ENCODE data around the gene TGFBRAP1.

Gene TGFBRAP1

DNA sequence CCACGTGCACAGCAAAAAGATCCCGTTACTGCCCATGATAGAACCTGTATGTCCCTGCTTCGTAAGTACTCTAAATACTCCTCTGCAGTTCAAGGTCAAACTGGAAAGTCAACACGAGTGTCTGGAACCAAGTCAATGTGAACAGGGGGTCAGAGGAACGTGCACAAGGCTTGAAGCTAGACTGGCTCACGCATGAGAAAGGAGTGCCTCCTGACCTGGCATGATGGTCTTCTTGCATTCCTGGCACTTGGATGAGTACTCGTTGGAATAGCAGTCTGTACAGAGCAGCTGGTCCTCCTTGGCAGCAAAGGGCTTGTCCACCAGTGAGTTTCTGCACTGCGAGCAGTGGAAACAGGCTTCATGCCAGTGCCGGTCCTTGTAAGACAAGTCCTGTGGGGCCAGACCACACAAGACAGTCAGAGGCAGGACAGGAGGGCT lies 43.8 kb upstream of the TGFBRAP1 start:
- Histone ChIP-seq H2BK120ac (ENCODE audit: low read depth, low read length) (no peak overlapping the region), H3K14ac (ENCODE audit: low read length in 2 of 2) (peak overlapping the region in 1 of 2 experiments; percentile 1), H3K18ac (ENCODE audit: low read depth in 1 of 2, low read length in 2 of 2) (peak overlapping the region; percentile 0 to 57), H2BK15ac (ENCODE audit: low read depth, poor library complexity, severe bottlenecking) (no peak overlapping the region), H2BK5ac (ENCODE audit: low read depth, low read length, poor library complexity, severe bottlenecking) (no peak overlapping the region), H4K91ac (ENCODE audit: low read length) (peak overlapping the region; percentile 5), H3K27ac (ENCODE audit: low read length, poor library complexity, severe bottlenecking) (peak overlapping the region; percentile 83), H3K23ac (ENCODE audit: low read length in 2 of 2) (no peak overlapping the region), H2AK5ac (ENCODE audit: low read length, severe bottlenecking) (no peak overlapping the region), H2BK12ac (ENCODE audit: low read length in 2 of 2) (no peak overlapping the region), H3K36me3 (ENCODE audit: control insufficient read depth in 1 of 2, insufficient read depth in 2 of 2, low read depth in 1 of 2, low read length in 2 of 2) (peaks cover 62 to 89% of the 10 kb centered on the region in 2 experiments), H2AFZ (ENCODE audit: low read depth, low read length) (no peak overlapping the region), H3K9ac (ENCODE audit: low read length) (no peak overlapping the region), H3K4me3 (ENCODE audit: insufficient read depth in 1 of 2, low read depth in 1 of 2, low read length in 2 of 2) (no peak overlapping the region), H3K4me1 (ENCODE audit: control insufficient read depth, insufficient read depth, low read depth, low read length) (peaks cover 39% of the 10 kb centered on the region), H3K9me3 (ENCODE audit: control insufficient read depth, low read length) (no peaks in the 10 kb centered on the region), H4K8ac (ENCODE audit: low read length) (peak overlapping the region; percentile 74), H3K27me3 (ENCODE audit: control insufficient read depth in 1 of 2, insufficient read depth in 1 of 2, low read length in 2 of 2) (no peaks in the 10 kb centered on the region), H3K4ac (ENCODE audit: low read depth in 1 of 2, low read length in 2 of 2) (peak overlapping the region in 1 of 2 experiments; percentile 5), H3K79me1 (replicated peaks; ENCODE audit: low read length, poor library complexity, severe bottlenecking) (peaks cover 2% of the 10 kb centered on the region), H3K4me2 (ENCODE audit: low read length, poor library complexity, severe bottlenecking) (no peak overlapping the region)
- DNase-seq: no peak
- WGBS: 93% methylated on average over 9 of the region's 9 CpGs

DNA sequence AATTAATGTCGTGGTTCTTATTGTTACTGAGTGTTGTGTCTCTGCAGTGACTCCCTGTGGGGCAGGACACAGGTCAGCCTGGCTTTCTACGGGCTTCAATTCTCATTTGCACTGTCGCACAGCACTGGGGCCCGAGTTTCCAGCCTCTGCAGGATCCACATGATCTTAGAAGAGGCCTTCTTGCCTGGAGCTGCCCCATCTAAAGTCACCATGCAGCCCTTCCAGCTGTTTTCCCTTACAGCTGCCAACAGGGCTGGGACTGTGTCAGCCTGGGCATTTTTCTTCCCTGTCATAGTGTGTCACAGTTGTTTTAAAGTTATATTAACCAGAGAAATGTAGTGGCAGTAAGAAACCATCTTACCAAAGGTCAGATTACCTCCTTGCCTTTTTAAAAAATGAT lies 42.3 kb upstream of the TGFBRAP1 start:
- peaks cover 63 to 92% of the 10 kb centered on the region in 2 experiments for H3K36me3 ChIP-seq (ENCODE audit: control insufficient read depth in 1 of 2, insufficient read depth in 2 of 2, low read depth in 1 of 2, low read length in 2 of 2)

DNA sequence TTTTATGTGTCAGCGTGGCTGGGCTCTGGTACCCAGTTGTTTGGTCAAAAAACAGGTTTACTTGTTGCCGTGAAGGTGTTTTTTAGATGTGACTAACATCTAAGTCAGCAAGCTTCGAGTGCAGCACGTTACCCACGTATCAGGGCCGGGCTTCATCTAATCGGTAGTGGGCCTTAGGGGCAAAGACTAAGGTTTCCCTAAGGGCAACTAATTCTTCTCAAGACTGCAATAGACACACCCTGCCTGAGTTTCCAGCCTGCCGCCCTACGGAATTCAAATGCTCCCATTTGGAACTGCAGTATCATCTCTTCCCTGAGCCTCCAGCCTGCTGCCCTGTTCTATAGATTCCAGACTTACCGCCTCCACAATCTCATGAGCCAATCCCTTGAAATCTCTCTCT lies 41.6 kb upstream of the TGFBRAP1 start:
- Histone ChIP-seq H2BK15ac (ENCODE audit: low read depth, poor library complexity, severe bottlenecking) (no peak overlapping the region), H2BK120ac (ENCODE audit: low read depth, low read length) (no peak overlapping the region), H2BK12ac (ENCODE audit: low read length in 2 of 2) (no peak overlapping the region), H3K27ac (ENCODE audit: low read length, poor library complexity, severe bottlenecking) (peak overlapping the region; percentile 58), H3K79me1 (replicated peaks; ENCODE audit: low read length, poor library complexity, severe bottlenecking) (peaks cover 2% of the 10 kb centered on the region), H3K23ac (ENCODE audit: low read length in 2 of 2) (no peak overlapping the region), H3K4me2 (ENCODE audit: low read length, poor library complexity, severe bottlenecking) (no peak overlapping the region), H3K9me3 (ENCODE audit: control insufficient read depth, low read length) (no peaks in the 10 kb centered on the region), H2BK5ac (ENCODE audit: low read depth, low read length, poor library complexity, severe bottlenecking) (no peak overlapping the region), H3K4ac (ENCODE audit: low read depth in 1 of 2, low read length in 2 of 2) (no peak overlapping the region), H4K8ac (ENCODE audit: low read length) (no peak overlapping the region), H3K14ac (ENCODE audit: low read length in 2 of 2) (no peak overlapping the region), H3K4me1 (ENCODE audit: control insufficient read depth, insufficient read depth, low read depth, low read length) (peaks cover 31% of the 10 kb centered on the region), H3K18ac (ENCODE audit: low read depth in 1 of 2, low read length in 2 of 2) (peak overlapping the region in 1 of 2 experiments; percentile 16), H4K91ac (ENCODE audit: low read length) (no peak overlapping the region), H3K4me3 (ENCODE audit: insufficient read depth in 1 of 2, low read depth in 1 of 2, low read length in 2 of 2) (no peak overlapping the region), H2AFZ (ENCODE audit: low read depth, low read length) (no peak overlapping the region), H3K36me3 (ENCODE audit: control insufficient read depth in 1 of 2, insufficient read depth in 2 of 2, low read depth in 1 of 2, low read length in 2 of 2) (peaks cover 66 to 92% of the 10 kb centered on the region in 2 experiments), H2AK5ac (ENCODE audit: low read length, severe bottlenecking) (peak overlapping the region; percentile 21), H3K9ac (ENCODE audit: low read length) (no peak overlapping the region), H3K27me3 (ENCODE audit: control insufficient read depth in 1 of 2, insufficient read depth in 1 of 2, low read length in 2 of 2) (no peaks in the 10 kb centered on the region)
- 97% methylated on average over 9 of the region's 10 CpGs for WGBS
- DNase-seq: no peak

More for the DNA sequence above, 42.3 kb upstream of the TGFBRAP1 start:
- Histone ChIP-seq H3K18ac (ENCODE audit: low read depth in 1 of 2, low read length in 2 of 2) (peak overlapping the region; percentile 11 to 29), H4K91ac (ENCODE audit: low read length) (no peak overlapping the region), H4K8ac (ENCODE audit: low read length) (no peak overlapping the region), H2BK120ac (ENCODE audit: low read depth, low read length) (no peak overlapping the region), H2AK5ac (ENCODE audit: low read length, severe bottlenecking) (peak overlapping the region; percentile 29), H3K27ac (ENCODE audit: low read length, poor library complexity, severe bottlenecking) (peak overlapping the region; percentile 58), H3K4ac (ENCODE audit: low read depth in 1 of 2, low read length in 2 of 2) (no peak overlapping the region), H3K4me2 (ENCODE audit: low read length, poor library complexity, severe bottlenecking) (no peak overlapping the region), H3K4me1 (ENCODE audit: control insufficient read depth, insufficient read depth, low read depth, low read length) (peaks cover 31% of the 10 kb centered on the region), H2AFZ (ENCODE audit: low read depth, low read length) (no peak overlapping the region), H2BK12ac (ENCODE audit: low read length in 2 of 2) (no peak overlapping the region), H3K23ac (ENCODE audit: low read length in 2 of 2) (no peak overlapping the region), H3K27me3 (ENCODE audit: control insufficient read depth in 1 of 2, insufficient read depth in 1 of 2, low read length in 2 of 2) (no peaks in the 10 kb centered on the region), H3K9ac (ENCODE audit: low read length) (no peak overlapping the region), H2BK5ac (ENCODE audit: low read depth, low read length, poor library complexity, severe bottlenecking) (no peak overlapping the region), H3K9me3 (ENCODE audit: control insufficient read depth, low read length) (no peaks in the 10 kb centered on the region), H3K4me3 (ENCODE audit: insufficient read depth in 1 of 2, low read depth in 1 of 2, low read length in 2 of 2) (no peak overlapping the region), H3K14ac (ENCODE audit: low read length in 2 of 2) (no peak overlapping the region), H2BK15ac (ENCODE audit: low read depth, poor library complexity, severe bottlenecking) (no peak overlapping the region), H3K79me1 (replicated peaks; ENCODE audit: low read length, poor library complexity, severe bottlenecking) (peaks cover 2% of the 10 kb centered on the region)
- no peak for DNase-seq
- WGBS: 97% methylated on average over 4 of the region's 4 CpGs

DNA sequence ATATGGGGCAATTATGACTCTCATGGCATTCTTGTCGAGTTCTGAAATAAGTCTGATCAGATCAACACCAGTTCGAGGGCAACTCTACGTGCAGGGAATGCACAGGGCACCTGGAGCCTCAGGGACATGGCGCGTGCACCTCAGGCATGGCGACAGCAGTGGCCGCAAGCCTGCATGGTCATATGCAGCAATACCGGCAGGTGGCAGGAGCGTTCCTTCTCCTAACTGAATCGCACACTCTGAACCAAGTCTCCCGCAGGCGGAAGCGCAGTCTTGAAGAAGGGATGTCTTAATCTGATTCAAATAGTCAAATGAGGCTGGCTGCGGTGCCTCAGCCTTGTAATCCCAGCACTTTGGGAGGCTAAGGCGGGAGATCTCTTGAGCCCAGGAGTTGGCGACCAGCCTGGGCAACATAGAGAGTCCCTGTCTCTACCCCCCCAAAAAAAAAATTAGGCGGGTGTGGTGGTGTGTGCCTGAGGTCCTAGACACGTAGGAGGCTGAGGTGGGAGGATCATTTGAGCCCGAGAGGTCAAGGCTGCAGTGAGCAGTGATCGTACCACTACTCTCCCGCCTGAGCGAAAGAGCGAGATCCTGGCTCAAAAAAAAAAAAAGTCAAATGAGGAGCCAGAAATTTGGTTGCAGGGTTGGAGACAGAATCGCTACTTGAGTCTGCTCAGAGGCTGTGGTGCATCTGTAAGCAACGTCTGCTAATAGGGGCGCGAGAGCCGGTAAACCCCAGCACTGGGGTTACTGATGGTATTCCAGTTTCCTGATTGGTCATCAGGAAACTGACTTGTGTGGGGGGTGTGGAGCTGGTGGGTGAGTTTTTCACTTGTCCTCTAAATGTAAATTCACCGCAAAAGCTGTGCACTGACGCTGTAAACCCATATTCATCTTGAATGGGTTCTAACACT lies 40.5 kb upstream of the TGFBRAP1 start:
- H2BK120ac ChIP-seq (ENCODE audit: low read depth, low read length): no peak overlapping the region
- peak overlapping the region in 1 of 2 experiments; percentile 35 for H2BK12ac ChIP-seq (ENCODE audit: low read length in 2 of 2)
- H2AFZ ChIP-seq (ENCODE audit: low read depth, low read length): no peak overlapping the region
- H3K4me1 ChIP-seq (ENCODE audit: control insufficient read depth, insufficient read depth, low read depth, low read length): peaks cover 24% of the 10 kb centered on the region
- no peak overlapping the region for H3K4me2 ChIP-seq (ENCODE audit: low read length, poor library complexity, severe bottlenecking)
- no peak overlapping the region for H3K4ac ChIP-seq (ENCODE audit: low read depth in 1 of 2, low read length in 2 of 2)
- peaks cover 2% of the 10 kb centered on the region for H3K79me1 ChIP-seq (replicated peaks; ENCODE audit: low read length, poor library complexity, severe bottlenecking)
- no peak overlapping the region for H3K23ac ChIP-seq (ENCODE audit: low read length in 2 of 2)
- peaks cover 66 to 93% of the 10 kb centered on the region in 2 experiments for H3K36me3 ChIP-seq (ENCODE audit: control insufficient read depth in 1 of 2, insufficient read depth in 2 of 2, low read depth in 1 of 2, low read length in 2 of 2)
- no peaks in the 10 kb centered on the region for H3K27me3 ChIP-seq (ENCODE audit: control insufficient read depth in 1 of 2, insufficient read depth in 1 of 2, low read length in 2 of 2)
- H3K9ac ChIP-seq (ENCODE audit: low read length): no peak overlapping the region
- peak overlapping the region; percentile 8 for H4K8ac ChIP-seq (ENCODE audit: low read length)
- peak overlapping the region; percentile 16 to 54 for H3K18ac ChIP-seq (ENCODE audit: low read depth in 1 of 2, low read length in 2 of 2)
- no peak overlapping the region for H2BK15ac ChIP-seq (ENCODE audit: low read depth, poor library complexity, severe bottlenecking)
- peak; percentile 85 for DNase-seq
- peak overlapping the region; percentile 58 for H3K27ac ChIP-seq (ENCODE audit: low read length, poor library complexity, severe bottlenecking)
- H3K9me3 ChIP-seq (ENCODE audit: control insufficient read depth, low read length): no peaks in the 10 kb centered on the region
- H4K91ac ChIP-seq (ENCODE audit: low read length): no peak overlapping the region
- H2BK5ac ChIP-seq (ENCODE audit: low read depth, low read length, poor library complexity, severe bottlenecking): no peak overlapping the region
- no peak overlapping the region for H3K14ac ChIP-seq (ENCODE audit: low read length in 2 of 2)
- peak overlapping the region; percentile 21 for H2AK5ac ChIP-seq (ENCODE audit: low read length, severe bottlenecking)
- no peak overlapping the region for H3K4me3 ChIP-seq (ENCODE audit: insufficient read depth in 1 of 2, low read depth in 1 of 2, low read length in 2 of 2)
- 62% methylated on average over 30 of the region's 30 CpGs for WGBS

Measured in mesenchymal stem cell (in vitro differentiated cells and primary cell).